NCI-H82 treated with DMSO at 0.1 percent for 48 hours (cell line): ENCODE measurements around the gene EXD3.
"Not testable (repeated sequence)": the region's sequence is repeated elsewhere in the genome, so short reads cannot be mapped to it uniquely, and the experiment has no call there.

Source experiments
- DNase-seq: peaks from one replicate; lab custom pipeline; 2025; ENCODE audit not compliant: unreplicated experiment; lab: John Stamatoyannopoulos, UW

The EXD3 gene

DNA sequence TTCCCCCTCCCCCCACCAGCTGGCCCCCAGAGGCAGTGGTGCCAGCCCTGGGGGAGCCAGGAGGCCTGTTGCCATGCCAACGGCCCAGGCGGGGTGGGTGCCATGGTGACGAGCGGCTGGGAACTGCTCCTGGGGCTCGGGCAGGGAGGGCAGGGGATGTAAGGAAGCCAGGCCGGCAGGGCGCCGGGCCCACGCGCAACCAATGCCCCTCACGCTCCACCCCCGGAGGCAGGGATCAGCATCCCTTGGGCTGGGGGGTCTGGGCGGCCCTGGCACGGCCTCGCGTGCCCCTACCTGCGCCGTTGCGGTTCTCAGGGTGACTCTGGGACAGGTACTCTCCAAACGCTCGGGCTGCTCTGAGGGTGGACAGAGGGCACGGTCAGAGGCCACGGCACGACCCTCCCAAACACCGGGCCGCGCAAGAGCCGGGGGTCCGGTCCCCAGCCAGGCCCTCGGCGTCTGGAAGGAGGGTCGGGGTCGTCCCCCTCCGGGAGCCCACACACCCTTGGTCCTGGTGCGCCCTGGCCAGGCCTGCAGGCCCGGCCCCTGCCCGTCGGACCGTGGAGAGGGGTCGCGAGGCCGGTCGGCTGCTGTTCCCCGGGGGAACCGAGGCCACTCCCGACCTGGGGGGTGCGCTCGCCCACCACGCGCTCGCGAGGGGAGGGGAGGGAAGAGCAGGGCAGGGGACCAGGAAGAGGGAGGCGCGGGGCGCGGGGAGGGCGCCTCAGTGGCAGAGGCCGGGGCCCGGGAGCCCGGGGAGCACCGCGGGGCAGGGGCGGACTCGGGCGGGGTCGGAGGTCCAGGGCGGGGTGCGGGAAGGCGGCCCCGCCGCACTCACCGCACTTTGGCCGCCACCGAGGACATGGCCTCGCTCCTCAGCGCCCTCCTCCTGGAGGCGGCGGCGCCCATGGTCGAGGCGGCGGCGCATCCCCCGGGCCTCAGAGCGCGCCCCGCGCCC lies 35.5 kb upstream of the EXD3 start:
- no peak for DNase-seq

DNA sequence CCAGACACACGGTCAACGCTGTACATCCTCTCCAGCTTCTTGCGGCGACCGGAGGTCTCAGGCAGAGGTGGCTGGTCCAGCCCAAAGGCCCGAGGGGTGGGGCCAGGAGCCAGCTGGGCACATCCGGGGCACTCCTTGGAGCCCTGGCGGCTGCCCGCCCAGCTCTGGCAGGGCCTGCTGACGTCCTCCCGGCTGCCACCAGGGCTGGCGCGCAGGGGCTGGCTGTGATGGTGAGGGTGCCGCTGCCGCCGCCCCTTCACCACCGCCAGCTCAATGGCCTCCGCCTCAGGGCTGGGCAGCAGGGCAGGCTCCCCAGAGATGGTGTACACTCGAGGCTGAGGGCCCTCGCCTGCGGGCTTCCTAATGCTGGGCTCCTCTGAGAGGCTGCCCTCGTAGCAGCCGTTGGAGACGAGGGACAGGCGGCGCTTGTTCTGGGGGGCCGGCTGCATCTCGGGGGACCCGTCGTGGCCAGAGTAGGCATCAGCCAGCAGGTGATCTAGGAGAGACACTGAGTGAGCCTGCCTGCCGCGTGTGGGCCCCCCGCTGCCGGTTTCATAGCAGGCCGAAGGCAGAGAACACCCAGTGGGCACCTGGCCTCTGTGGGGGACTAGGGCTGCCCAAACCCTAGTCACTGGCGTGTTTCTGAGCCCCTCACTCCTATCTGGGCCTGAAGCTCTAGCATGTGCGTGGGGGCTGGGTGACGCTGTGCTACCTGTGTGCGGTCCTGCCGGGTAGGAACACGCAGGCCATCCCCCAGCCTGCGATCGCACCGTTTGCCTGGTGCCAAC lies 34.6 kb upstream of the EXD3 start:
- DNase-seq: no peak

DNA sequence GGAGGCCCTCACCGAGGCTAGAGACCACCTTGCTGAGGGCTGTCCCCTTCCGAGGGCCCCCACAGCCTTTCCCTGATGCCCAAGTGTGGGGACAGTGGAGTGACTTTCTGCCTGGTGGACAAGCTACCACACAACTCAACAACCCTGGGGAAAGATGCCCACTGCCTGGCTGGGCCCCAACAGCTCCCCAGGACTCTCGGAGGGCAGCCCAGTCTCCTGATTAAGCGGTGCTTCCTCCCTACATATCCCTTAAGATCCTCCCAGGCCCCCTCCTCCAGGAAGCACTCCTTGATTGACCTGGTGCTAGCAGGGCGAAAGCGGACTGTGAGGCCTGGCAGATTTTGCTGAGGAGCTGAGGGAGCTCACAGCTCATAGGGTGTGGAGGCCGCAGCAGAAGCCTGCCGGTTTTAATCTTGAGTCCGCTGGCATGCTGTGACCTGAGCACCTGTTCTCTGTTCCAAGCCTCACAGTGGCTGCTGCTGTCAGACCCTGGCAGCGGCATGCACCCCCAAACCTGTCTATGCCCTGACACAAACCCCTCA lies 34.0 kb upstream of the EXD3 start:
- DNase-seq: no peak

DNA sequence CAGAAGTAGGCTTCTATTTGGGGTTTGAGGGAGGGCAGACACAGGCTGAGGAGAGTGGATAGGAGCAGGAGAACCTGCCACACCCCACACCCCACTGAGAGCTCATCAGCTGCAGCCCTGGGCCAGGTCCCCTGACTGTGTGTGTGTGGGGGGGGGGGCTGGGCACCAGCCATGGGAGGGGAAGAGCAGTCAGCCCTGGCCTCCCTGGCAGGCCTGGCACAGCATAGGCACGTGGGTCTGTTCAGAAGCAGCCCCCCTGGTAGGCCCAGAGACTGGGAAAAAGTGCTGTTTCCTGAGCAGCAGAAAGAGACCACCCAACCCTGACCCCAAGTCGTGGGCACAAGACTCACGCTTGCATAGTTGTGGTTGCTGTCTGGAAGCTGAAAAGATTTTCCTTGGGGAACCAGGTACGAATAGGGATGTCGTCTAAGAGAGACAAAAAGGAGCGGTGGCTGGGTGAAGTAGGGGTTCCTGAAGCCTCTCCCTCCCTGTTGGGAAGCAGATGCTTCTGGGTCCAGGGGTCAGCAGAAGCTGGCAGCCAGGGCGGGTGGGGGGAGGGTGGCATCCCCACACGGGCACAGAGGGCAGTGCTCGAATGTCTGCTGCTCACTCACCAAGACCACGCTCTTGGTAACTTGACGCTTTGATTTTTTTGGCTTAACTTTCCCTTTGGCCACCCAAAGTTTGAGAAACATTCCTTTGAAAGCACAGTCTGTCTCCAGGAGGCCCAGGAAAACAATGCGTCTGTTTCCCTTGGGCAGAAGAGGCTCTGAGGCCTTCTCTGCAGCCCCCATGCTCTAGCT lies 33.3 kb upstream of the EXD3 start:
- no peak for DNase-seq

DNA sequence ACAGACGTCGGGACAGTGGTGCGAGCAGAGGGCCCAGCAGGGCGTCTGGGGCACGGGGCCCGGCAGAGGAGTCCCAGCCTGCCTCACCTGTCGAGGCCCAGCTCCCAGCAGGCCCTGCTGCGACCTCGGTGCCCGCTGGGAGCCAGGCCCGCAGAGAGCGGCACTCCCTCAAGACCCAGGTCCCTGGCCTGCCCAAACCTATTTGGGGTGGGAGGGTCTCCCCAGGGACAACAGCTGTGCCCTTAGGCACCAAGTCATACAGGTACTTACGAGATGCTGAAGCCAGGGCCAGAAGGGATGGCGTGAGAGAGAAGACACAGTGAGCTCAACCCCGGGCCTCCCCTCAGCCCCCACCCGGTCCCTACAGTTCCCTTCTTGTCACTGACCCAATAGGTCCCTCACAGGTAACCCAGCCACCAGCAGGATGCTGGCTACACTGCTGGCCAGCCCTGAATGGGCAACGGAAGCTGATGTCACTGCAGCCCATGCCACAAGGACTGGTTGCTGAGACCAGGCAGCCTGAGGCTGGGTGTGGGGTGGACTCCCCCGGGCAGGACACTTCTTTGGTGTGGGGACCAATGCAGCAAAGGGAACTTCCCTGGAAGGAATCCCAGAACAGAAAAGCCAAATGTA lies 32.5 kb upstream of the EXD3 start:
- DNase-seq: no peak

DNA sequence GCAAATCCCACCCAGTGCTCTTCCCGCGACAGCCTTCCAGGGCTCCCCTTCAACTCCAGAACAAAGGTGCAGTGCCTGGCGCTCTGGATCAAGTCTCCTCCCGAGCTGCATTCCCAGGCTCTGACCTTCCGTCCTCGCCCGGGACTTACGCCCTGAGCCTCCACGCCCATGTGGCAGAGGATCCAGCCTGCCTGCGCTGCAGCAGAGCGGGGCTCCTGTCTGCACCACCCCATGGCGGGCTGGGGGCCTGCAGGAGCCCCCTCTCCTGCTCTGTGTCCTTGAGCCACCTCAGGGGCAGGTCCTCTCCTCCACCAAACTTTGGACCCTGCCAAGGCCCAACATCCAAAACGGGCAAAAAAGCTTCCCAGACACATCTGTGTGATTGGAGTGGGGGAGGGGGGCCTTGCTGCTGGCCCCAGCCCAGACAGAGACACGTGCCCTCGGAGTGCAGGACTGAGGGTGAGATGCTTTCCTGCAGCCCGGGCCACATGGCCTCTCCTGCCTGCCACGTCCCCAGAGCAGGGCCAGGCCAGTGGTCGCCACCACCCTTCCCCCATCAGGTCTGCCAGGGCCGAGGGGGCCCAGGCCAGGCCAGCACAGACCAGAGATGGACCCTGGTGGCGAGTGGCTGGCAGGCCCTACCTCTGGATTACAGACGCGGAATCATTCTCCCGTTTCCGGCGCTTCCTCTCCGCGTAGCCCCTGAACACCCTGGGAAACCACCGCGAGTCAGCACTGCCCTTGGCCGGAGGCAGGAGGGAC lies 31.8 kb upstream of the EXD3 start:
- DNase-seq: no peak

DNA sequence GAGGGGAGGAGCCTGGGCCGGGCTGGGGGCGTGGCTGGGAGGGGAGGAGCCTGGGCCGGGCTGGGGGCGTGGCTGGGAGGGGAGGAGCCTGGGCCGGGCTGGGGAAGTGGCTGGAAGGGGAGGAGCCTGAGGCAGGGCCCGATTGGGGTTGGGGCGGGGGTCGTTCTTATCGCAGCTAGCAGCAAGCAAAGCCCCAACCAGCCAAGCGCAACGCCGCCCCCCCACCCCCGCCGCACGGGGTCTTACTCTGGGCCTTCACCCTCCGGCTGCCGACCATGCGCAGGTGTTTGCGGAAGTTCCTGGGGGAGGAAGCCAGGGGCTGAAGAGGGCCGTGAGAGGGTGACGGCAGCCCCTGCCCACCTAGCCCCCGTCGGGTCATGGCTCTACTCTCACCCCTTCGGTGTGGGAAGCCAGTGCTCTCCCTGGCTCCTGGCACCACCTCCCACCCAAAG lies 31.2 kb upstream of the EXD3 start:
- no peak for DNase-seq

DNA sequence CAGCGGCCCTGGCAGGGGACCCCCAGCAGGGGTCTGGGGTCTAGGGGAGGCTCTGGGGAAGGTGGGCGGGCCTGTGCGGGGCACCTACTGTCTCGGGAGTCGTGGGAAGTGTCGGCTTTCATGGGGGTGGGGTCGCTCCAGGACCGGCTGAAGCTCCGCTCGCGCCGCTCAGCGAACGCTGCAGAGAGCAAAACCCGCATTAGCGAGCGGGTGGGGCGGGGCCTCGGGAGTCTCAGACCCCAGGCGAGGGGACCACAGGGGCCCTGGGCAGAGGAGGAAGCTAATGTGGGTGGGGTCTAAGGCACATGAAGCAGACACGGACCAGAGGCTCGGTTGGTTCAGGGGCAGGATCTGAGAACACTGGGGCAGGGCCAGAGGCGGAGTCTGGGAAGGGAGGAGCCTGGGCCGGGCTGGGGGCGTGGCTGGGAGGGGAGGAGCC lies 30.7 kb upstream of the EXD3 start:
- no peak for DNase-seq

DNA sequence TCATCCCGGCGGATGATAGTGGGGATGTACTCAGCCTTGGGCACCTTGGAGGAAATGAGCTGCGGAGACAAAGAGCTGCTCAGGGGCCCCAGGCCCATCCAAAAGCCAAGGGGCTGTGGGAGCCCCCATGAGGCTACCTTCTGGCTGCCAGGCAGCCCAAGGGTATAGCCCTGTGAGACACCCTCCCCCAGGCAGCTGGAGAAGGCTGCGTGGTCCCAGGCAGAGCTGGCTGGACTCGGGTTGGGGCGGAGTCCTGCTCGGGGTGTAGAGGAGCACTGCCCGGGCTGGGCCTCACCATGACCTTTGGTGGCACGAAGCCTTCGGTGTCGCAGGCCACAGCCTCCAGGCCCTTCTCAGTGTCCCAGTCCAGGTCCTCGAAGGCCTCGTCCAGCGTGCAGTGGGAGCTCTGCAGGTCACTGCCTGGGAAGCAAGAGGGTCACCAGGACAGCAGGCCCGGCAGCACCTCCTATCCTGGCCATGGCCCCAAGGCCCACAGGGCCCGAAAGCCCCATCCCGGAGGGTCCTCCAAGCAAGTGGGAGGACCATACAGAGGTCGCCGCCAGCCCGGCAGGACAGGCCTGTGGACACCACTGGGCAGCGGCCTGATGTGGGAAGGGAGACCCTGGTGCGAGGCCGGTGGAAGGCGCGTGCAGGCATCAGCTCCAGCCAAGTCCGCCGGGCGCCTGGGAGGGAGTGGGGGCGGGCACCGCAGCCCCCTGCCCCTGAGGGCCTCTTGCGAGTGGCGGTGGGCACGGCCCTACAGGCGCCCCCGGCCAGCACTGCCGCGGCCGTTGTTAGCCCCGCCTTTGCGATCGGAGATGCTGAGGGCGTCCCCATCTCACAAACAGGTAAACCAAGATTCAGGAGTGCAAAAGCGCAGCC lies 30.0 kb upstream of the EXD3 start:
- DNase-seq: no peak

DNA sequence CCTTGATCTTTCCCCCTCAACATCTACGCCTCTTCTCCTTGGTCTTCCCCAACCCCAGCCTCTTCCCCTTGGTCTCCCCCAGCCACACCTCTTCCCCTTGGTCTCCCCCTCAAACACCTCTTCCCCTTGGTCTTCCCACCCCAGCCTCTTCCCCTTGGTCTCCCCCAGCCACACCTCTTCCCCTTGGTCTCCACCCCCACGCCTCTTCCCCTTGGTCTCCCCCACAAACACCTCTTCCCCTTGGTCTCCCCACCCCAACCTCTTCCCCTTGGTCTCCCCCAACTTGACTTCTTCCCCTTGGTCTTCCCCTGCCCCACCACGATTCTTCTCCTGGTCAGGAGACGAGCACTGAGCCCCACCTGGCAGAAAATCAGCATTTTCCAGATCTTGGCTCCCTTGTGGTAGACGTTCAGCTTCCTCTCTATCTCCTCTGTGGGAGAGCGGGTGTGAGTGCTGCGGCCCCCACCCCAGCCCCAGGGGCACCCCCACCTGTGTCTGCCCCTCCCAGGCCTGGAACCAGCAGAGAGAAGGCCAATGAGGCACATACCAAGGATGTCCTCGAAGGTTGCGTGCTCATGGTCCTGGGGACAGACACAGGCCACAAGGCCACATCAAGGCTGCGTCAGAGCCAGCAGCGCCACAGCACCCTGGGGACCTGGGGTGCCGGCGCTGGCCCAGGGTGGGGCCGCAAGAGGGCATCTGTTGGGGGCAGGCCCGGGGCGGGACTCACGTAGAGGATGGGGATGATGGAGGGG lies 29.2 kb upstream of the EXD3 start:
- no peak for DNase-seq

DNA sequence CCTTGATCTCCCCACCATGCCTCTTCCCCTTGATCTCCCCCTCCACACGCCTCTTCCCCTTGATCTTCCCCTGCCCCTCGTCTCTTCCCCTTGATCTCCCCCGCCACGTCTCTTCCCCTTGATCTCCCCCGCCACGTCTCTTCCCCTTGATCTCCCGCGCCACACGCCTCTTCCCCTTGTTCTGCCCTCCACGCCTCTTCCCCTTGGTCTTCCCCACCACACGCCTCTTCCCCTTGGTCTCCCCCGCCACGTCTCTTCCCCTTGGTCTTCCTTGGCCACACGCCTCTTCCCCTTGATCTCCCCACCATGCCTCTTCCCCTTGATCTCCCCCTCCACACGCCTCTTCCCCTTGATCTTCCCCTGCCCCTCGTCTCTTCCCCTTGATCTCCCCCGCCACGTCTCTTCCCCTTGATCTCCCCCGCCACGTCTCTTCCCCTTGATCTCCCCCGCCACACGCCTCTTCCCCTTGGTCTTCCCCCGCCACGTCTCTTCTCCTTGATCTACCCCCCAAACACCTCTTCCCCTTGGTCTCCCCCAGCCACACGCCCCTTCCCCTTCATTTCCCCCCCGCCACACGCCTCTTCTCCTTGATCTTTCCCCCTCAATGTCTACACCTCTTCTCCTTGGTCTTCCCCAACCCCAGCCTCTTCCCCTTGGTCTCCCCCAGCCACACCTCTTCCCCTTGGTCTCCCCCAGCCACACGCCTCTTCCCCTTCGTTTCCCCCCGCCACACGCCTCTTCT lies 28.5 kb upstream of the EXD3 start:
- not testable (repeated sequence) for DNase-seq

DNA sequence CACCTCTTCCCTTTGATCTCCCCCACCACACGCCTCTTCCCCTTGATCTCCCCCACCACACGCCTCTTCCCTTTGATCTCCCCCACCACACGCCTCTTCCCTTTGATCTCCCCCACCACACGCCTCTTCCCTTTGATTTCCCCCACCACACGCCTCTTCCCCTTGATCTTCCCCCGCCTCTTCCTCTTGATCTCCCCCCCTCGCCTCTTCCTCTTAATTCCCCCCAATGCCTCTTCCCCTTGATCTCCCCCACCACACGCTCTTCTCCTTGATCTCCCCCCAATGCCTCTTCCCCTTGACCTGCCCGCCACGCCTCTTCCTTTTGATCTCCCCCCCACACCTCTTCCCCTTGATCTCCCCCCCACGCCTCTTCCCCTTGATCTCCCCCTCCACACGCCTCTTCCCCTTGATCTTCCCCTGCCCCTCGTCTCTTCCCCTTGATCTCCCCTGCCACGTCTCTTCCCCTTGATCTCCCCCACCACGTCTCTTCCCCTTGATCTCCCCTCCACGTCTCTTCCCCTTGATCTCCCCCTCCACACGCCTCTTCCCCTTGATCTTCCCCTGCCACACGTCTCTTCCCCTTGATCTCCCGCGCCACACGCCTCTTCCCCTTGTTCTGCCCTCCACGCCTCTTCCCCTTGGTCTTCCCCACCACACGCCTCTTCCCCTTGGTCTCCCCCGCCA lies 27.7 kb upstream of the EXD3 start:
- not testable (repeated sequence) for DNase-seq

DNA sequence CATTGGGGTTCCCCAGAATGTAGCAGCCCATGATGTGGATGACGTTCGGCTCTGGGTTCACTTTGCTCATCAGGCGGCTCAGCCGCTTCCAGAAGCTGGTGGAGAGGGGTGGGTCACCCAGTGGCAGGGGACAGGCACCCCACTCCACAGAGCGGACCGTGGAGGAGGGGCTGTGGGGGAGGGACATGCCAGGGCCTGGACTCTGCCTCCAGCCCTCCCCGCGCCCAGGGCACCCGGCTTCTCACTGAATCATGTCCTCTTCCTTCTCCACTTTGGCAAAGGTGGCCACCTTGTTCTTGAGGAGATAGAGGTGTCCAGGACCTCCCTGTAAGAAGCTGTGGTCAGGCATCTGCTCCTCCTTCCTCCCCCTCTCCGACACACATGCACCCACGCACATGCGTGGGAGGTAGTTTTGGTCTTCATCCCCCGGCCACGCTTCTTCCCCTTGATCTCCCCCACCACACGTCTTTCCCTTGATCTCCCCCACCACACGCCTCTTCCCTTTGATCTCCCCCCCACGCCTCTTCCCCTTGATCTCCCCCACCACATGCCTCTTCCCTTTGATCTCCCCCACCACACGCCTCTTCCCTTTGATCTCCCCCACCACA lies 27.1 kb upstream of the EXD3 start:
- DNase-seq: no peak

DNA sequence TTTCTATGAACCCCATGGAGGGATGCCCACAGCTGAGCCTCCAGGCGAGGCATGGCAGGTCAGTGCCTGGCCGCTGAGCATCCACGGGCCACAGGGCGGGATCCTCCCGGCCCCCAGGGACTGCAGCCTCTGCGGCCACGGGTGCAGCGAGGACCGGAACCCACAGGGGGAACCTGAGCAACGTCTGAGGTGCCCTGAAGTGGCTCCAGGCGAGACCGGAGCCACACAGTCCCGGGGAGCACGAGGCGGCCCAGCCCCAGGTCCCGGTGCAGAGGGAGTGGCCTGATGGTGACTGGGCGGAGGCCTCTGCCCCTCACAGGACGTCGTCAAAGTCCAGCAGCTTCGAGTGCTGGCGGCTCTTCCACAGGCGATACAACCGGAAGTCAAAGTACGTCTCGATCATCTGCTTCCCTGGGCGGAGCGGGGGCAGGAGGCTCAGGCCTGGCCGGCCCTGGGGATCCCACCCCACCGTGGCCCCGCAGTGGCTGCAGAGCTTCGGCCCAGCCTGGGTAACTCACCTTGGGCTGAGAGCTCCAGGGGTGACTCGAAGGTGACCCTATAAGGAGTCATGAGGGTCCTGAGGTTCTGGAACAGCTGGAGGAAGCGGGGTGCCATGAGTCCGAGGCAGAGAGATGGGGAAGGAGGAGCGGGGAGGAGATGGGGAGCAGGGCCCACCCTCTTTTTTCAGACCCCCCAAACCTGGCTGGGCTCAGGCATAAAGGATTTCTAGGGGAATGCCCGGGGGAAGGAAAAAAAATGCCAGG lies 26.3 kb upstream of the EXD3 start:
- no peak for DNase-seq

DNA sequence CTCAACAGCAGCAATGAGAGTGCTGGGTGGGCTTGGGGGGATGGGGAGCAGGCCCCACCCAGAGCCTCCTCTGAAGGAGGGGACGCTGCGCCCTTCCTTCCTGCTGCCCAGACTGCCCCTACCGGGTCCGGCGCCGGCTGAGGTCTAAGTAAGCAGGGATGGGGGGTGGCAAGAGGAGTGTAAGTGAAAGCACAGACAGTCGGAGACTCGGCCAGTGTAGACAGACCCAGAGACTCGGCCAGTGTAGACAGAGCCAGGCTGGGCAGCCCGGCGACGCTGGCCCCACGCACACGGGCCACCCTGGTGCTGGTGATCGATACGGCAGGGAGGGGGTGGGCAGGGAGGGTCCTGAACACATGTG lies 25.6 kb upstream of the EXD3 start:
- no peak for DNase-seq
